Ammon's horn (tissue), 1 donor: Measurements from ENCODE around the gene LRP11.
"Not testable (repeated sequence)": the region's sequence is repeated elsewhere in the genome, so short reads cannot be mapped to it uniquely, and the experiment has no call there.

Experiments used
- DNase-seq: peaks from one replicate; pipeline ENCODE4 v3.0.0-alpha.2; 2016; ENCODE audit warnings: low spot score

The LRP11 gene

GRCh38 chr6:149863698-149864577 is at the start of gene LRP11:
LRP11 (minus strand) TSS chr6:149864359; CDS start chr6:149864020, 339 bp downstream.
- DNase-seq, result peak; percentile 85

GRCh38 chr6:149913540-149914240 is 49.5 kb upstream of the LRP11 start:
- DNase-seq, result no peak

- no peak for DNase-seq
Measured at GRCh38 chr6:149913085-149913484, 48.9 kb upstream of the LRP11 start.

- DNase-seq, result not testable (repeated sequence)
Measured at GRCh38 chr6:149912680-149913079, 48.5 kb upstream of the LRP11 start.

- DNase-seq, result no peak
Measured at GRCh38 chr6:149910721-149911151, 46.6 kb upstream of the LRP11 start.

- no peak for DNase-seq
Measured at GRCh38 chr6:149909701-149910470, 45.7 kb upstream of the LRP11 start.

DNA sequence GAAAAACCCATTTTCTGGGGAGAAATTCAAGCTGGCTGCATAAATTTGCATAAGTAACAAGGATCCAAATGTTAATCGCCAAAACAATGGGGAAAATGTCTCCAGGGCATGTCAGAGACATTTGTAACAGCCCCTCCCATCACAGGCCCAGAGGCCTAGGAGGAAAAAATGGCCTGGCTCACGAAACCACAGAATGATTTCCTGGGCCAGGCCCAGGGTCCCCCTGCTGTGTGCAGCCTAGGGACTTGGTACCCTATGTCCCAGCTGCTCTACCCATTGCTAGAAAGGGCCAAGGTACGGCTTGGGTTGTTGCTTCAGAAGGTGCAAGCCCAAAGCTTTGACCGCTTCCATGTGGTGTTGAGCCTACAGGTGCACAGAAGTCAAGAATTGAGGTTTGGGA is 44.3 kb upstream of the LRP11 start:
- not testable (repeated sequence) for DNase-seq

- DNase-seq, result no peak
Measured at GRCh38 chr6:149907317-149907716, 43.2 kb upstream of the LRP11 start.

DNA sequence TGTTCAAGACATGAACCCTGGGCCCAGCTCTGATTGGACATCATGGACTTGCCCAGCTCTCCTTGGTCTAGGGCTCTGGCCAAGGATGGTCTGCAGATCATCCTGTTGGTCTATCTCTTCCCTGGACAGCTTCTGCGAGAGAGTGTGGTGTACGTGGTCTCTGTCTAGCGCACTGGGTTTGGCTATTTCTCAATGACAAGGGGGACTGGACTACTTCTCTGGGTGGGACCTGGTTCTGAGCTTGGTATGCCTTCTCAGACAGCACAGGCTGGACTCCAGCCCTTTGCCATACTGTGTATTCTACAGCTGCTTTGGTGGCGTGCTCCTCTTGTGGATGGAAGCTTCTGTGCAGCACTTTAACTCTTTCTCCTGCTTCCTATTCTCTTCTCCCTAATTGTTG is 42.2 kb upstream of the LRP11 start:
- DNase-seq, result no peak

DNA sequence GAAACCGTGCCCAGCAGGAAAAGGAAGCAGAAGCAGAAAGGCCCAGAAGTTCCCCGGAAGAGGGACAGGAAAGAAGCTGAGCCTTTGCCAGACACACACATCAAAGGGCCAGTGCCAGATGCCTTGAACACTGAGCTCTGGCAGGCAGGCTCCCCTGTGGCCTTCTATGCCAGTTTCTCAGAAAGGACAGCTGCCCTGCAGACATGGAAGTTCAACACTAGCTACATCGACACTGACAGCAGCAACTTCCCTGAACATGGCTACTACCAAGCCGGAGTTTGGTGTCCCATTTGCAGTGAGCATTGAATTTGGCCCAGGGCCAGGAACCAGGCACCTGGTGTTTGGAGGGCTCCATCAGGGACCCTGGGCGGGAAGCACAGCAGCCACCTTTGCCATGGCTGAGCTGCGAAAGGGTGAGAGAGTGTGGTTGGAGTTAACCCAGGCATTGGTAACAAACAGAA is 41.8 kb upstream of the LRP11 start:
- DNase-seq, result no peak

GRCh38 chr6:149905371-149905910 is 41.3 kb upstream of the LRP11 start:
- no peak for DNase-seq

- DNase-seq, result no peak
Measured at GRCh38 chr6:149904661-149905370, 40.7 kb upstream of the LRP11 start.

- DNase-seq, result no peak
Measured at GRCh38 chr6:149903938-149904611, 39.9 kb upstream of the LRP11 start.

DNA sequence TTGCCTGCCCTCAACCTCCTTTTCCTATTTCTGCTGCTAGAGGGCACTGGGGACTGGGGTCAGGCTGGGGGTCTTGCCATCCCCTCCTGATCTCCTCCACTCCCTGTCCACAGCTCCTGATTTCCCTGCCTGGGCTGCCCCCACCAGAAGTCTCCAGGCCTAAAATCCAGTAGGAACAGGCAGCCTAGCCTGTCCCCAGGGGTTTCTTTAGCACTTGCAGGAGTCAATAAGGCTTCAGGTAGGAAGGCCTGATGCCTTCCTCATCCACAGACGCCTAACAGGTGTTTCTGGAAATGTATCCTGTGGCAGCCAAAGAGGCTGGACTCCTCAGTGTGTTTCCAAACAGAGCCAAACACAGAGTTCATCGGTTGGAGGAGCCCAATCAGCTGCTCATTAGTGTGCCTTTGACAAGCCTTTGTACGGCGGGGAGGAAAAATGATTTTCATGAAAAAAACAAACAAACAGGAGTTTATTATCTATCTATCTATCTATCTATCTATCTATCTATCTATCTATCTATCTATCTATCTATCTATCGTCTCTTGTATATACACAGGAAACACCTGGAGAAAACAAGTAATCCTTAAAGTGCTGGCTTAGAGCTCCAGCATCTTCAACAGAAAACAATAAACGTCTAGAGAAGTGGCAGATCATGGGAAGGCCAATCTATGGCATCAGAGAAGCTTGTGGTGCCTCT is 37.4 kb upstream of the LRP11 start:
- DNase-seq, result no peak

- DNase-seq, result no peak
Measured at GRCh38 chr6:149900620-149901443, 36.7 kb upstream of the LRP11 start.

- no peak for DNase-seq
Measured at GRCh38 chr6:149899926-149900619, 35.9 kb upstream of the LRP11 start.

DNA sequence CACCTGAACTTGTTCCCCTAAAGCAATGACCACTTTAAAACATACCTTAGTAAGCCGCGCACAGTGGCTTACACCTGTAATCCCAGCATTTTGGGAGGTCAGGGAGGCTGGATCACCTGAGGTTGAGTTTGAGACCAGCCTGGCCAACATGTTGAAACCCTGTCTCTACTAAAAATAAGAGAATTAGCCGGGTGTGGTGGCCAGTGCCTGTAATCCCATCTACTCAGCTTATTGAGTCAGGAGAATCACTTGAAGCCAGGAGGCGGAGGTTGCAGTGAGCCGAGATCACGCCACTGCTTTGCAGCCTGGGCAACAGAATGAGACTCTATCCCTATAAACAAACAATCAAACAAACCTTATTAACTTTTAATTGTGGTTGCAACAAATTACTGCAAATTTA is 35.3 kb upstream of the LRP11 start:
- DNase-seq, result no peak

DNA sequence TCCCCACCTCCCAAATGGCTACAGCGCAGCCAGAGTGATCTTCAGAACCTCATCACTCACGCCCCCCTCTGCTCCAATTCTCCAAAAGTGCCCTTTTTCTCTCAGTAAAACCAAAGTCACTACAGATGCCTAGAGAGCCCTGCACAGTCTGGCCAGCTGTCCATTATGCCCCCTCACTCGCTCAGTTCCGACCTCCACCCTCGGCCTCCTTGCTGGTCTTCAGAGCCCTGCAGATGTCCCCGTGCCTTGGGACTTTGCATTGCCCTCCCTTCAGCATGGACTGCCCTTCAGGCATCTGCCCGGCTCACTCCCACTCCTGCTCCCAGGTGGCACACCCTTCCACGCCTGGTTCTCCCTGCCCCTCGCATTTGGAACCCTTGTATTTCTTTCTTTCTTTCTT is 34.8 kb upstream of the LRP11 start:
- no peak for DNase-seq
